ENCODE data around the gene EDDM3A.
"Not testable (repeated sequence)": the region's sequence is repeated elsewhere in the genome, so short reads cannot be mapped to it uniquely, and the experiment has no call there.

The EDDM3A gene

GRCh38 chr14:20733684-20734429 lies 11.8 kb upstream of the EDDM3A start:
- DNase-seq = no peak

DNA sequence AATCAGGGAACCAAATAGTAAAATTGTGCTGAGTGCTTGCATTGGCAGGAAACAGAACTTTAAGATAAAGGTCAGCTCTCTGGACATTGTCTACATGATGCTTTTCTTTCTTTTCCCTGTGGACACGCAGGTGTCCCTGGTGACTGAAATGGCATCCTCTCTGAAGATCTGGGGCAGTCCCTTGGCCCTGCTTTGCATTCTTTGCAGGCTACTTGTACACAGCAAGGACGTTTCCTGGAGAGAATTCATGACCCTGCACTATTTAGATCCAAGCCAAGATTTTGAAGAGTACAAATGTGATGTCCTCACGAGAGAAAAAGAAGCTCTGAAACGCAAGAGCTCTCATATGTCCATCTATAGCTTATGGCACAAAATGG lies 11.3 kb upstream of the EDDM3A start:
- no peak for DNase-seq

DNA sequence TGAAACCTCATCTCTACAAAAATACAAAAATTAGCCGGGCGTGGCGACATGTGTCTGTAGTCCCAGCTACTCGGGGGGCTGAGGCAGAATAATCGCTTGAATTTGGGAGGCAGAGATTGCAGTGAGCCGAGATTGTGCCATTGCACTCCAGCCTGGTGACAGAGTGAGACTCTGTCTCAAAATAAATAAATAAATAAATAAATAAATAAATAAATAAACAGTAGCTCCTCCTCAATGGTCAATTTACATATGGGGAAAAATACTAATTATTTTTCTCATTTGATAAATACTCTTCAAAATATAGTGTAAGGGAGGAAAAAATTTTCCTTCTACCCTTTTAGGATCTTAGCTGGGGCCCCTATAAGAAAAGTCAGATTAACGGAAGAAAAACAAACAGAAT lies 7.4 kb upstream of the EDDM3A start:
- not testable (repeated sequence) for DNase-seq

DNA sequence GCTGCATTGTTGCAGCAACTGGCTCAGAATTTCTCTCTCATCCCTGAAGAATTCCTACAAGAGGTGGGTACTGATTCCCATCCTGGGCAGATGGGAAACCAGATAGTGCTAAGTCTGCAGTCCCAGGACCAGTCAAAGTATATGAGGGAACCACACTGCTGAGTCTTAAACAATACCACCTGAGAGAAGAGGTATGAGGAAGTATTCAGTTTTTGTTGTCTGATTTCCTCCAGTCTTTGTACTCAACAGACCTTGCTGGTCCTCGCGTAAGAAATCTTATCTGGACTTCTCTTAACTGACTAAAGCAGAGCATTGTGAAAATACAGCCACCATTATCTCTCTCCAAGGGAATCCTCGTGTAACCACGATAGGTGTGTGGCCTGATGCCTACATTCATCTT lies 3.6 kb upstream of the EDDM3A start:
- no peak for DNase-seq

DNA sequence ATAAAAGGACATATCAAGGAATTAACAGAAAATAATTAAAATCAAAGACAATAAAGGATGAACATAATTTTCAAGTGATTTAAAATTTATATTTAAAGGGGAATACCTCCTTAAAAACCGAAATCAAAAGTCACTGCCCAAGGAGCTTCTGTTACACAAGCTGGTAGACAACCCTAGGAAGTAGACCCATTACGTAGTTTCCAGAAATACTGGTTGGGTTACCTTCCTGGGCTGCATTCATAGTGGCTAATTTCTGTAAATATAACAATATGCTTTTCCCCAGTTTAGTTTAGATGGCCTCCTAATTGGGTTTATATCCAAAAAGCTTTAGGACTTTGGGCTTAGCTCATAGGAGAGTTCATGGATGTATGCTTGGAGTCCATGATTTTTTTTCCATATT lies 2.1 kb upstream of the EDDM3A start:
- DNase-seq = no peak

GRCh38 chr14:20746566-20746965 lies 879 bp downstream of the EDDM3A start:
- DNase-seq = no peak

GRCh38 chr14:20748439-20748838 lies 2.8 kb downstream of the EDDM3A start:
- DNase-seq = no peak

GRCh38 chr14:20750194-20750593 lies 4.5 kb downstream of the EDDM3A start:
- DNase-seq = no peak

- no peak for DNase-seq
Measured at GRCh38 chr14:20751963-20752562, 6.4 kb downstream of the EDDM3A start.

DNA sequence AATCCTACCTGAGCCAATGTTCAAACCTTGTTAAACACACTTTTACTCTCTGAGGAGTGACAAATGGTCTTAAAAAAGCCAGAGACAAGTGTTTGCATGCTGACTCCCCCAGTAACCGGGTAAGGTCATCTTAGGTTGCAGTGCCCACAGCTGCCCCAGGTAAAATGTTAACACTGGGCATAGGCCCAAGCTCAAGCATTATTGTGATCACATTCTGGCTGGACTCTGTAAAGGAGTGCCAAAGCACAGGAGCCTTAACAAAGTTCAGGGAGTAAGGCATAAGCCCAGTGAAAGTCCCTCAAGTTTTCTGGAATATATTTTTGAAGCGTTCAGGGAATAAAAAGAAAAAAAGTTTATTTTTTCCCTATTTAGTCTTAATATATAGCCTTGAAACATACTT lies 8.6 kb downstream of the EDDM3A start:
- DNase-seq = no peak

GRCh38 chr14:20755037-20755436 lies 9.3 kb downstream of the EDDM3A start:
- DNase-seq = no peak

GRCh38 chr14:20757965-20758364 lies 12.3 kb downstream of the EDDM3A start:
- DNase-seq = no peak

- DNase-seq = not testable (repeated sequence)
Measured at GRCh38 chr14:20759465-20759864, 13.8 kb downstream of the EDDM3A start.

- no peak for DNase-seq
Measured at GRCh38 chr14:20760950-20761349, 15.3 kb downstream of the EDDM3A start.

DNA sequence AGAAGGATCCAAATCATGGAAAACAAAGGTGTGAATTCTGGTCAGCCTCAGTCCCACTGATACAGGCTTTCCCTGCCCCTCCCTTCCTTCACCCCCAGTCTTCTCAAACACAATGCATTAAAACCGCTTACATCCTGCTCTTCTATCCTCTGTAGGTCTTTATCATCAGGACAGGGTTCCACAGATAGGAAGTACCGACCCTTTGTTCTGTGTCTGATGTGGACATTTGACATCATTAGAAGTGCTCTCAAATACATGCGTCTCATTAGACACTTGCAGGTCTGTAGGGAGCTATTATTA lies 22.9 kb downstream of the EDDM3A start:
- no peak for DNase-seq

- DNase-seq = no peak
Measured at GRCh38 chr14:20769421-20769820, 23.7 kb downstream of the EDDM3A start.

GRCh38 chr14:20772650-20773049 lies 27.0 kb downstream of the EDDM3A start:
- DNase-seq = no peak

- no peak for DNase-seq
Measured at GRCh38 chr14:20774258-20774824, 28.7 kb downstream of the EDDM3A start.

- DNase-seq = no peak
Measured at GRCh38 chr14:20775043-20775442, 29.4 kb downstream of the EDDM3A start.

- DNase-seq = no peak
Measured at GRCh38 chr14:20775901-20776300, 30.2 kb downstream of the EDDM3A start.

- DNase-seq = no peak
Measured at GRCh38 chr14:20781803-20782202, 36.1 kb downstream of the EDDM3A start.

DNA sequence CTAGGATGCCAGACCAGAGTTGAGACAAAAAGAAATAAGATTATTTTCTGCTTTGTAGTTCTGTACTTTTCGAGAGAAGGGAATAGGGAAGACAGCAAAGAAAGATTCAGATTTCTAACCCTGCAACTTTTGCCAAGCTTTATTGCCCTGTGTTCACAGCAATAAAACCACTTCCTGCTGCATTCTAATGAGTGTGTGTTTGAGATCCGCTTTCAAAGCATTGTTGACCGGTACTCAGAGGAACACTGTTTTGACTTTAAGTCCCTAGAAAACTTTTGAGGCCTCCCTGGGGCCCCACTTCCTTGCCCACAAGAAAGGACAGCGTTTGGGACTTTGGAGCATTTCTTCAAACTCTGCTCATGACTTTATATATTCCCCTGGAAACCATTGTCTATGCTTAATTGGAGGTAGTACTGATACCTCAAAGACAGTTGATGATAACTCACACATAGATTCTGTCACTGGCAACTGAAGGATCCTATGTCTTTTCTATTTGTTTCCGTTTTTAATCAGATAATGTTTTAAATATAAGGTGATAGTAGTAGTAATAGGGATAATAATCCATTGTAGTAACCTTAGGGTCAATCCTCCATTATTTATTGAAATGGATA lies 36.7 kb downstream of the EDDM3A start:
- no peak for DNase-seq

DNA sequence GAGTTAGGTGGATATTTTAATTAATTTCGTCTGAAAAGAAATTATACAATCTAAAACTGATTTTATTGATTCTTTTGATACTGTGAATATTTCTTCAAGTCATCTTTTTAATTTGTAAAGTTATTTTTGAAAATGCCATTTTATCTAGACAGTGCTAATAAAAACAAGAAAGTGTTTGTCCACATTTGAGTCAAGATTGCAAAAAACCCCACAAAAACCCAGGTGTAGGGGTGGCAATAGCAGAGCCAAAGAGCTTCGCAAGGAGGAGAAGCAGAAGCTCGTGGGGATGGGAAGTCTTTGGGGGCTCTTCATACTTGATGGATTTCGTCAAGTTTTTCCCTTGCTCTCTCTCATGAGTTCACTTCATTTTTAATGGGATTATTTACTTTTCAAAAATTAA lies 41.3 kb downstream of the EDDM3A start:
- DNase-seq = no peak

DNA sequence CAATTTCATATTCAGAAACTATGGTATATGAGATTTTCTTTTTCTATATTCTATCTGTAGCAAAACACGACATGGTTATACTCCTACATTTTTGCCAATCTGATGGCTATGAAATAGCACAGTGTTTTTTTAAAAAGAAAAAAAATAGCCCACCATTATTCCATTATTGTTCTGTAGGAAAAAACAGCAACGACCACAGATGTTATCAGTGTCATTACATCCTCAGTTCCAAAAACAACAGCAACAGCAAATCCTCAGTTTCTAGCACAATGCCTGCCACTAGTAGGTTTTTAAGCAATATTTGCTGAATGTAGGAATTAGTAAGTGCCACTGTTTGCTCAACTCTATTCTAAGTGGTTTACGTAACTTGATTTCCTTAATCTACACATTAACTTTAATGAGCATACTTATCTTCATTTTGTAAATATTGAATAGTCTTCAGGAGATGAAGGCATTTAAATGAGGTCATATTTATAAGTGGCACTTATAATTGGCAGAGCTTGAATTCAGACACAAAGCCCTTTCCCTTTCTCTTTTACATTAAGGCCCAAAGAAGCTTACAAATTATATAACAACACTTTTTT lies 43.6 kb downstream of the EDDM3A start:
- DNase-seq = no peak
